Dermis blood vessel endothelial cell (primary cell): Measurements from ENCODE around the gene ZMAT5. TPM values are rescaled to one million over a fixed set of nuclear protein-coding genes. Genes with fewer than 3 reads are reported as not detected.
A peak's percentile ranks its signal among the peaks of the same experiment; 100 is the strongest.
"Not testable (repeated sequence)": the region's sequence is repeated elsewhere in the genome, so short reads cannot be mapped to it uniquely, and the experiment has no call there.

Experiments used
- DNase-seq: peaks from one replicate; pipeline ENCODE4 v3.0.0; 2010
- total RNA-seq: library from RNA; depleted of rRNA; stranded (reverse); fragments of >200 nt; gene quantifications from 2 replicates; pipeline ENCODE4 v1.2.3, GENCODE V29; 2014

ZMAT5 gene
- total RNA-seq, 1 donor from 2014 or later, result 23.5 TPM

DNA sequence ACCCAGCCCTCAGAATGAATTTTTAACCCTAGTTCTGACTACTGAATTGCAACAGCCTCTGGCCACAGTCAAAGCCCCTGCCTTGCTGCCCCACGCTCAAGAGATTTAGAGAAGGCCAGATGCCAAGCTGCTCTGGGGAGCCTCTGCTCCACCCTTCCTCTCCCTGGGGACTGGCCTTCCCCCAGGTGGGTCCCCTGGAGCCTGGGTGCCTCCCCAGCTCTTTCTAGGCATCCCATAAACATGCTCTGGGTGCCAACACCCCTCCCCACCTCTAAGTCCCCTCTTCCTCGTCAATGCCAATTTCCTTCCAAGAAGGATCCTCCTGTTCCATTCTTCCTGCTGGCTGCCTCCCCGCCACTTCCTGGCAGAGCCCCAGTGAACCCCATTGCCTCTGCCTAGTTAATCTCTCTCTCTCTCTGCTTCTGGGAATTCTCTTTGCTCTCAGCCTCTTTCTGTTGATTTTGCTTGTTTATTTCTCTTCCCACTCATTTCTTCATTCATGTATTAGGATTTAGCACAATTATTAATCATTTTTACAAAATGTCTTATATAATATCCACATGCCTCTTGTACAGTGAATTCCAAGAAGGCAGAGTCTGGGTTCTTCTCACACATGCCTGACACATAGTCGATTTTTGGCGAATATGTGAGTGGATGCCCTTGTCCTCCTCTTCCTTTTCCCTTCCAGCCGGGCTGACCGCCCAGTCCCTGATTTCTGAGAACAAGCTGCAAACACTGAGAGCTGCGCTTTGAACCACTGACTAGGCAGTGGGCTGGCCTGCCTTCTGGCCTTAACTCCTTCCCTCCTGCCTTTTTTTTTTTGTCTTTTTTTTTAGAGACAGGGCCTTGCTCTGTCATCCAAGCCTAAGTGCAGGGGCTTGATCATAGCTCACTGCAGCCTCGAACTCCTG, 17.9 kb upstream of the ZMAT5 start:
- DNase-seq, result no peak

DNA sequence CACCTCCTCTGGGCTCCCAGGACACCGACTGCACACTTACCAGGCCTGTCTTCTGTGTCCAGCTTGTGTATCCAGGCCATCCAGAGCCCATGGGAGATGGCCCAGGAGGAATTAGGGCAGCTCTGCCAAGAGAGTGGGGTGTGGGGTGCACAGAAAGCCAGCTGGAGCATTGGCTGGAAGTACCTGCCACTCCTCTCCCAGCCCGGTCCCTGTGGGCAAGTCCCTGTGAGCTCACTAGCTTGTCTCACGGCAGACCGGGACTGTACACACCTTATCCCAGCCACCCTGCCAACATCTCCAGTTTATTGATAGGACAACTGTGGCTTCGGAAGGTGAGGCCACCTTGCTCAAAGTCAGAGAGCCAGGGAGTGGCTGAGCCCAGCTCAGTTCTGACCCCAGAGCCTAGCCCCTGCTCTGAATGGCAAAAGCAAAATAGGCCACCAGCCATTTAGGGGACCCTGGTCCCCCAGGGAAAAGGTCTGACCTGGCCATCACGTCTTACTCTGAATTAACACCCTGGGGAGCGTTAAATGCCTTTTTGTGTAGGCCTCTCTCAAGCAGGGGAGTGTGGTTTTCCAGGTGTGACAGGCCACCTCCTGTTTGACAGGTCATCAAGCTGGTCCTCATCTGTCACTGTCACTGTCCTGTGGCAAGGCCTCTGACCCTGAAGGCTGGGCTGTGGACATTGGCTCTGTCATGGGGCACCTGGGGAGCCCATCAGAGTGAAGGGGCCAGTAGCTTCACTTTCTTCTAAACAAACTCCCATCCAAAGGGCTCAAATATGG, 15.4 kb upstream of the ZMAT5 start:
- DNase-seq, result no peak

DNA sequence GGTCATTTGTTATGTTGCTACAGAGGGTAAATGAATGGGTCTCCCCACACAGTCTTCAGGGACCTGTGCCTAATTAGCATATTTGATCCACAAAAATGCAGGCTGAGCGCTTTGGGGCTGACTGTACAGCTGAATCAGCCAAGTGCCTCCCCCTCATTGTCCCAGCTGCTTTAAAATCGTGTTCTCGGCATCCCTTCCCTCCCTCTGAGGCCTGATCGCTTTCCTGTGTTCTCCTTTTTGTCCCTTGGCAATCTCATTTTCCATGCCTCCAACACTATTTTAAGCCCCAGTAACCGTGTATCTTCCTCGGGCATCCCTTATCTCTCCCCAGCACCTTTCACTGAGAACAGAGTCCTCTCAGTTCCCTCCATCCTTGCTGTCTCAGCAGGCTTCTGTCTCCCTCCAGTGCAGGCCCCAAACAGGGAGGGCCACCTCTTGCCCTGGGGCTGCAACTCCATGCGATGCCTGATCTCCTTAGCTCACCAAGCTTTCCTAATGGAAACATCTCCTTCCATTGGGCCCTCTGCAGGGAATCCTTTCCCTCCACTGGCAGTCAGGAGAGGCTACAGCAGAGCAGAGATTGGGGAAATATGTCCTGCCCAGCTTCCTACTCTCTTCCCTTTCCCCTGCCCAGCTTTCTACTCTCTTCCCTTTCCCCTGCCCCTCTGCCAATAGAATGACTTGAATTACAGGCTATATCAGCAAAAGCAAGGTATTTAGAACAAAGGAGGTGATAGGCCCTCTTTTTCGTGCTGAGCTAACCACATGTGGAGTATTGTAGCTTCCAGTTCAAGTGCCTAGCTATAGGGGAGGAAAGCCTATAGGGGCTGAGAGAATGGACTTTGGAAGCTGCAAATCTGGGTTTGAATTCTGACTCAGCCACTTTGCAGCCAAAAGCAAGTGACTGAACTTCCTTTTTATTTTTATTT, 14.2 kb upstream of the ZMAT5 start:
- peak; percentile 34 for DNase-seq

DNA sequence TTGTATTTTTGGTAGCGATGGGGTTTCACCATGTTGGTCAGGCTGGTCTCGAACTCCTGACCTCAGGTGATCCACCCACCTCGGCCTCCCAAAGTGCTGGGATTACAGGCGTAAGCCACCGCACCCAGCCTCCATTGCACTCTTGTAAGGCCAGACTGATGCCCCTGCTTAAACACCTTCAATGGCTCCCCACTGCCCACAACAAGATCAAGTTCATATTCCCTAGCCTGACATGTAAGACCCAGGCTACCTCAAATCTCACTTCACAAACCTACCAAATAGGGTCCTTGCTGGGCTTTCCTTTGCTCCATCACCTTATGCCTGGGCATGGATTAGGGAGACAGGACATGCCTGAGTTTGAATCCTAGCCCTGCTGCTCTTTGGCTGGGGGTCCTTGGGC, 13.4 kb upstream of the ZMAT5 start:
- DNase-seq, result no peak

DNA sequence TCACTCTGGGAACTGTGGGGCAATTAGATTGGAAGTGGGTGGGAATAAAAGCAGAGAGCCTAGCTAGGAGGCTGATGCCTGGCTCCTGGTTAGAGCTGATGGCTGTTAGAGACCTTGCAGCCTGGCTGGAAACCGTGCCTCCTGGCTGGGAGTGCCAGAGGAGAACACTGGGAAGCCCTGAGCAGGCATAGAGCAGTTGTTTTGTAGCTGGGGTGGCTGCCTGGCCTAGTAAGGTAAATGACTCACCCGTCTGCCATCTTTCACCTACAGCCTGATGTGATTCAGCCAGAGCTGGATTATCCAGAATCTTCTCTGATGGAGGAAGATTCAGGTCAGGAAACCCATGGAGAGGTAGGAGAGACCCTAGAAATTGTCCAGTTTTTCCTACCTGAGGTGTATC, 6.4 kb upstream of the ZMAT5 start:
- DNase-seq, result no peak

DNA sequence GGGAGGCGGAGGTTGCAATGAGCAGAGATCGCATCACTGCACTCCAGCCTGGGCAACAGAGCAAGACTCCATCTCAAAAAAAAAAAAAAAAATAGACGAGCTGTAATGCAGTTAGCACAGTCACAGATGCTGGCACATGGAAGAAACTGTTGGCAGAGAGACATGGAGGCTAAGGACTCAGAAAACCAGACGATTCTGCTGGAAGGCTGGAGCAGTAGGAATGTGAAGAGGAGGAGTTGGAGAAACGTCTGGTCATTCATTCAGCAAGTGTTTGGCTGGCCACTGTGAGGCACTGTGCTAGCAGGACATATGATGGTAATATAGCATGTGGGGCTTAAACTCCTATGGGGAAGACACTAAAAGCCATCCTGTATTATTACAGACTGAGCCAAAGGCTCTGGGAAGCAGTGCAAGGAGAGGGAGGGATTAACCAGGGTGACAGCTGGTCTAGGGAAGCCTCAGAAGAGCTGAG, 5.4 kb upstream of the ZMAT5 start:
- DNase-seq, result peak; percentile 58

DNA sequence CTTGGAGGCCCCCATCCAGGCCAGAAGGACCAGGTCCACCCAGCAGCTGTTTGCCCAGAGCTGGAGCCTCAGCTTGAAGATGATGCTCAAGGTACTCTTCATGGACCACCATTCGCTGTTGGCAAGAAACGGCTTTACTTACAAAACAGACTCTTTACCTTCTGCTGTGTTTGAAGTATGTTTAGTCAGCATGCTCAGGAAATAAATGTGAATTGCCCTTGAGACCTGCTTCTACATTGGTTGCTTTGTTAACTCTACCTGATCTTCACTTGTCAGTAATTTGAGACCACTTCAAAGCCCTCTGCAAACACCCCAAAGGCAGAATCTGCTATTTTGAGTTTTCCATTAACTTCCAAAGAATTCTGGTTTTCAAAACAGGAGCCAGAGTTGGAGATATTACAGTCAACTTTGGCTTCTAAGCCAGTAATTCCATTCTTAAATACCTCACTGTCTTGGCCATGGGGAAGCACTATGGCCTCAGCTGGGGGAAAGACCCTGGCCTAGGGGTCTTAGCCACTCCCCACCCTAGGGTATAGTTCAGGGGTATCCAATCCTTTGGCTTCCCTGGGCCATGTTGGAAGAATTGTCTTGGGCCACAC, 3.0 kb upstream of the ZMAT5 start:
- DNase-seq, result no peak

DNA sequence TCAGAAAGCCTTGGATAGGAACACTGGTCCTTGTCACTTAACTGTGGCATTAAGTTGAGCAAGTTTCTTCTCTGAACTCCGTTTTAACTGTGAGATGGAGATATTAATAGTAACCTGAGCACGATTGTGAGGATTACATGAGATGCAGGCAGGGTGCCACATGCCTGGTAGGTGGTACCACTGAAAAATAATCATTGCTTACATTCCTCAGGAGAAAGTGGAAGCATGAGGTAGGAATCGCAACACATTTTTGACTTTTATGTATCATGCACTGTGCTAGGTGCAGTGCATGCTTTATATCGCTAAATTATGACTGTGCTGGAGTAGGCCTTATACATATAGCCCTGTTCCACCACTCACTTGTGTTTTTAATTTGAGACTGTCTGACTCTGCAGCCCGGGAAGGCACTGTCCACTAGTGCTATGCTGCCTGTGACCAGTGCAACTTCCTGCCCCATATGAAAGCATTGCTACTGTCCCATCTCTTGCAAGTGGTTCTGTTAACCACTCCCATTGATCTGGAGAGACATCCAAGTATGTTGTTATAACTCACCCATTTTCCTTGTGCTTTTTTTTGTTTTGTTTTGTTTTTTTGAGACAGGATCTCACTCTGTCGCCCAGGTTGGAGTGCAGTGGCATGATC, 1.4 kb upstream of the ZMAT5 start:
- DNase-seq, result no peak

DNA sequence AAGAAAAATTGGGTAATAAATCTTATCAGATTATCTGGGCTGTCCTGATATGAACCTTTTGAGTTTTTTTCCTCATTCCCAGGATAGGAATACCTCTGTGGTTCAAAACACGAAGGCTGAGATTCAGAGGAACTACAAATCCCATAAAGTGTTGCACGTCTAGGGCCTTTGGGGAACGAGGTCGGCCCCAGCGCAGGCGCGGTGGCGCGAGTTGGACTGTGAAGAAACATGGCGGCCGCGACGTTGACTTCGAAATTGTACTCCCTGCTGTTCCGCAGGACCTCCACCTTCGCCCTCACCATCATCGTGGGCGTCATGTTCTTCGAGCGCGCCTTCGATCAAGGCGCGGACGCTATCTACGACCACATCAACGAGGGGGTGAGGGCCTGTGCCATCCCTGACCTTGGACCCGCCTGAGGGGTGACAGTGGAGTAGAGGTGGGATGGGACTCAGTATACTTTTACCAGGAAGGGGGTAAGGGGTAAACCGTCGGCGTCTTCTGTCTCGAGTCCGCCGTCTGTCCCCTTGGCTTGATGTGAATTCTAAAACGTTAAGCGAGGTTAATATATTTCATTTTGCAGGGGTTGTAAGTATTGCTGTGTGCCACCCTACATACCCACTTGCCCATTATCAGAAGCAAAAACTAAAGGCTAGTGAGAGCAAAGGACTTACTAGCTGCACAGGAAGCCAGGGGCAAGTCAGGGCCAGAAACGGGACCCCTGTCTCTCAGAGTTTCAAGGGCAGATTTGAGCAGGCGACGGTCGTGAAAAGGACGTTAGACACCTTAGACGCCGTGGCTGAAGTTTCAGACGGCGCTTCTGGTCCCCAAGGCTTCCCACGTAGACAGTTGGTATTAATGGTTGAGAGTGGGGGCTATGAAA, 604 bp upstream of the ZMAT5 start, which contains the start of gene UQCR10:
Gene UQCR10 (plus strand): TSS at position 199 of the 881 bp plus-strand sequence. CDS start 30 bp downstream, at position 229.
- peak; percentile 95 for DNase-seq

DNA sequence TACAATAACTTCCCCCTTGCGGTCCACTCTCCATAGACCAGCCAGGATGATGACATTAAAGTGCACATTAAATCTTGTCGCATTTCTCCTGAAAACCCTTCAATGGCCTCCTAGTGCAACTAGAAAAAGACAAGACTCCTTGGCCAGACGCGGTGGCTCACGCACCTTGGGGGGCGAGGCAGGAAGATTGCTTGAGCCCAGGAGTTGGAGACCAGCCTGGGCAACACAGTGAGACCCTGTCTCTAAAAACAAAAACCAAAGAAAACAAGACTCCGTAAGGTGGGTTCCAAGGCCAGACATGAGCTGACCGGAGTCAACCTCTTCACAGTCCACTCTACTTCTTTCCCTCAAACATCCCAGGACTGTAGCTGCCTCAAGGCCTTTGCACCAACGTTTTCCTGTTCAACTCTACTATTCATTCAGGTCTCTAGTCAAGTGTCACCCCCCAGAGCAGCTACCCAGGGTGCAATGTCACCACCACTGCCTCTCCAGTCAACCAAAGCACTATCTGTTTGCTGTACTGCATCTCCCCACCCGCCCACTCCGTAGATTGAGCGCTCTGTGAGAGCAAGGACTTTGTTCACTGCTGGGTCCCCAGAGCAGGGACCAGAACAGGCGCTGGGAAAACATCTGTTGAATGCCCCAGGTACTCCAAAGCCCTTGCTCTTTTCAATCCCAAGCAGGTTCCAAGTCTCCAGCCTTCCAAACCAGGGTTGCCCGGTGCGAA, 739 bp downstream of the ZMAT5 start:
- peak; percentile 17 for DNase-seq

DNA sequence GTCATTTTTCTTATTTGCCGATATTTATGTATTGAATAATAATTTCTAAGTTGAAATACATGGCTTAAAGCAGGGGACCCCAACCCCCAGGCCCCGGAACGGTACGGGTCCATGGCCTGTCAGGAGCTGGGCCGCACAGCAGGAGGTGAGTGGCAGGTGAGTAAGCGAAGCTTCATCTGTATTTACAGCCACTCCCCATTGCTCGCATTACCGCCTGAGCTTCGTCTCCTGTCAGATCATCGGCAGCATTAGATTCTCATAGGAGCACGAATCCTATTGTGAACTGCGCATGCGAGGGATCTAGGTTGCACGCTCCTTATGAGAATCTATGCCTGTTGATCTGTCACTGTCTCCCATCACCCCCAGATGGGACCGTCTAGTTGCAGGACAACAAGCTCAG, 4.5 kb downstream of the ZMAT5 start:
- no peak for DNase-seq

DNA sequence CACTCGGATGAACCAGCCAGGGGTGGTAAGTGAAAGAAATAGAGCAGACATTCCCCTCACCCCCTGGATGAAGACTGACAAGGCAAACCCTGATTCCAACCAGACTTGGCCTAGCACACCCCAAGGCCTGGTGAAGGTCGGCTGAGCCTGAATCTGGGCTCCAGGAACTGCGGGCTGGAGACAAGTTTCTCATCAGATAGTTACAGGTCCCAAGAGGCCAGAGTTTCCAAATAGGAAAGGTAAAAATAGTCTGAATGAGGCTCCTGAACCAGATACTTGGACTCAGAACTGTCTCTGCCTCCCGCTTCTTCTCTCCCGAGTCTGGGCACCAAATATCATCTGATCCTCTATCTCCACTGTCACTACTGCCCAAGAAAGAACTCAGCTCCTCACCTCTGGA, 7.8 kb downstream of the ZMAT5 start:
- DNase-seq, result no peak

DNA sequence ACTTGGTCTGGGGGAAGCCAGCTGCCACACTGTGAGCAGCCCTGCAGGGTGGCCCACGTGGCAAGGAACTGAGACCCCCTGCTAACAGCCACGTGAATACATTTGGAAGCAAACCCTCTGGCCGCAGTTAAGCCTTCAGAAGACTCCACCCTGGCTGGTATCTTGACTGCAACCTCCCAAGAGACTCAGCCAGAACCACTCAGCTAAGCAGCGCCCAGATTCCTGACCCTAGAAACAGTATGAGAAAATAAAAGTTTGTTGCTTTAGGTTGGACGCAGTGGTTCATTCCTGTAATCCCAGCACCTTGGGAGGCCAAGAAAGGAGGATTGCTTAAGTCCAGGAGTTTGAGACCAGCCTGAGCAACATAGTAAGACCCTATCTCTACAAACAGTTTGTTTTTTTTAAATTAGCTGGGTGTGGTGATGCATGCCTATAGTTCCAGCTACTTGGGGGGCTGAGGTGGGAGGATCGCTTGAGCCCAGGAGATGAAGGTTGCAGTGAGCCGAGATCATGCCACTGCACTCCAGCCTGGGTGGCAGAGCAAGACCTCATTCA, 8.7 kb downstream of the ZMAT5 start:
- no peak for DNase-seq

DNA sequence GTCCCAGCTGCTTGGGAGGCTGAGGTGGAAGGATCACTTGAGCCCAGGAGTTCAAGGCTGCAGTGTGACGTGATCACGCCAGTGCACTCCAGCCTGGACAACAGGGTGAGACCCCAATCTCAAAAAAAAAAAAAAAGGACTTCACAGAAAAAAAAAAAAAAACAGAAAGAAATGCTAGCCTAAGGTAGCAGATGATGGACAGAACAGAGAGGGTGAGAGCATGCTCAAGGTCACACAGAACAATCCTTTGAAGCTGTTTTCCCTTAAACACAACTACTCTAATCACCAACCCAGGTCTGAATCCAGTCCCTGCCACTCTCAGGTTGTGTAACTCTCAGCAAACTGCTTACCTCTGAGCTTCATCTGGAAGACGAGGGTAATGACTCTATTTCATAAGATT, 9.7 kb downstream of the ZMAT5 start:
- no peak for DNase-seq

DNA sequence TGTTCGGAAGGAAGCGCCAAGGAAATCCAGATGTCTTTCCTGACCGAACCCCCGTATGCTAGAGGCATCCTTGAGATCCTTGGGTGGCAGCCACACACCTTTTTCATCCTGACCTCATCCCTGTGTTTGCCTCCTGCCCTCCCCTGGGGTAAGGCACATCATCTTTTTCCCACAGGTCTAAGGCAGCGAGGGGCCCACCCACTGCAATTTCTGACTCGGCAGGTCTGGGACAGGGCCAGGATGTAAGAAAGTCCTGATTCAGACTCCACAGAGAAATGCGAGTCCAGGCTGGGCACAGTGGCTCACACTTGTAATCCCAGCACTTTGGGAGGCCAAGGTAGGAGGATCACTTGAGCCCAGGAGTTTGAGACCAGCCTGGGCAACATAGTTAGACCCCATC, 10.5 kb downstream of the ZMAT5 start:
- DNase-seq, result no peak

DNA sequence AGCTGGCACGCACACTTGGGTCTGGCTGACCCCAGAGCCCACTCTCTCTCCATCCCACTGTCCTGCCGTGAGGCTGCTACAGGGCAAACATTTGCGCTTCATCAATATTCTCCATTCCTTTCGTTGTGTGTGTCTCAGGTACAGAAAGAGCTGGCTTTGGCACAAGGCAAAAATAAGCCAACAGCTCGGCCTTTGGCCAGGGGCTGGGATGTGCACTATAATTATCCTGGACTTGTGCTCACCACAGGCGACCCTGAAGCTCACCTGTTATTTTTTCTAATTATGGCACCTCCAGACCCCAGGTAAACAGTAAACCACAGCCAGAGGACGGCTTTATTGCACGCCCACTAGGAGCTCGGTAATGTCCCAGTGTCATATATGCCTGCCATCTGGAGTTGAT, 10.9 kb downstream of the ZMAT5 start:
- no peak for DNase-seq

DNA sequence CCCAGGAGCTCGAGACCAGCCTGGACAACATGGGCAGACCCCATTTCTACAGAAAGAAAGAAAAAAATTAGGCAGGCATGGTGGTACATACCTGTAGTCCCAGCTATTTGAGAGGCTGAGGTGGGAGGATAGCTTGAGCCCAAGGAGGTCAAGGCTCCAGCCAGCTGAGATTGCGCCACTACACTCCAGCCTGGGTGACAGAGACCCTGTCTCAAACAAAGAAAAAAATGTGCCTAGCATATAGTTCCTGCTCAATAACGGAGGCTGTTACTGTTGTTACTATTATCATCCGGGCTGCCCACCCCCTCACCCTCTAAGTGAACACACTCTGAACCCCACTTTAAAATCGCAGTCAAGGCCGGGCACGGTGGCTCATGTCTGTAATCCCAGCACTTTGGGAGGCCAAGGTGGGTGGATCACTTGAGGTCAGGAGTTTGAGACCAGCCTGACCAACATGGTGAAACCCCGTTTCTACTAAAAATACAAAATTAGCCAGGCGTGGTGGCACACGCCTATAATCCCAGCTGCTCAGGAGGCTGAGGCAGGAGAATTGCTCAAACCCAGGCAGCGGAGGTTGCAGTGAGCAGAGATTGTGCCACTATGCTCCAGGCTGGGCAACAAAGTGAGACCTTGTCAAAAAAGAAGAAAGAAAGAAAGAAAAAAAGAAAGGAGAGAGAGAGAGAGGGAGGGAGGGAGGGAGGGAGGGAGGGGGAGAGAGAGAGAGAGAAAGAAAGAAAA, 12.0 kb downstream of the ZMAT5 start:
- DNase-seq, result not testable (repeated sequence)

DNA sequence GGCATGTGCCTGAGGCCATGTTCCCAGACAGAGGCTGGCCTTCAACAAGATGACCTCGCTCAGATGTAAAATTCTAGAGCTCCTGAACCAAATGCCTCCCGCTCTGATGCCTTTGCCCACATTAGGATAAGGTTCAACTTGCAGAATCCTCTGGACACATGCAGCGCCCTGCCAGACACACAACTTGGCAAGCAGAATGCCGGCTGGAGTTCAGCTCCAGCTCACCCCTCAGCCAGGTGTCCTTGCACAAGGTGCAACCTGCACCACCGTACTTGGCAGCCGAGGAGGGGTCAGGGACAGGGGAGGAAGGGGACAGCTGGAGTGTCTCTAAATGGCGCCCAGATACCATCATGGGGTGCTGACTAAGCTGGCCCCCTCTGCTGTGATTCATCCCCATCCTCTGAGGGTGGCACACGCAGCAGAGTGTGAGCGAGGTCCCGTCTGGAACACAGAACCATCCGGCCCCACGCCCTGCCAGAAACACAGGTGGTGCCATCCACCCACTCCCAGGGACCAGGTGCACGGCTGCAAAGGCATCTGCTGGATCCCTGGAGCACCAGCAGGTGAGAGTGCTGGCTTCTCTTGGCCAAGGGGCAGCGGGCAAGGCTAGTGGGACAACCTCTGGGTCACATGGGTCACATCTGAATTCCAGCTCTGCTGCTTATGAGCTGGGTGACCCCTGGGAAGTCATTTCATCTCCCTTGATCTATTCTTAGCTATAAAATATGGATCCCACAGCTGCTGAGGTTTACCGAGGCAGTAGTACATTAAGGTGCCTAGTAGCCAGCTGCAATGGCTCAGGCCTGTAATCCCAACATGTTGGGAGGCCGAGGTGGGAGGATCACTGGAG, 12.8 kb downstream of the ZMAT5 start:
- no peak for DNase-seq
